Measurements from ENCODE around the gene LMF1.

The LMF1 gene

GRCh38 chr16:995087-995486 lies 24.3 kb upstream of the LMF1 start:
- no peak overlapping the region for H3K9ac ChIP-seq (ENCODE audit: low read length)
- no peaks in the 10 kb centered on the region for H3K79me2 ChIP-seq (ENCODE audit: insufficient read depth, low read length)
- H2AFZ ChIP-seq (ENCODE audit: low read depth, low read length, severe bottlenecking) = no peak overlapping the region
- no peaks in the 10 kb centered on the region for H3K9me2 ChIP-seq (replicated peaks; ENCODE audit: insufficient read depth, low read length)
- no peaks in the 10 kb centered on the region for H3K36me3 ChIP-seq (ENCODE audit: low read length)
- no peaks in the 10 kb centered on the region for H3K9me3 ChIP-seq (ENCODE audit: insufficient read depth, low read length)
- no peaks in the 10 kb centered on the region for H4K20me1 ChIP-seq (ENCODE audit: low read depth, low read length)
- H3K4me2 ChIP-seq (ENCODE audit: low read depth, low read length, poor library complexity, severe bottlenecking) = no peak overlapping the region
- H3F3A ChIP-seq (ENCODE audit: insufficient read depth) = no peaks in the 10 kb centered on the region
- H3K27ac ChIP-seq (ENCODE audit: low read depth, low read length) = no peak overlapping the region
- TF ChIP-seq EZH2phosphoT487 (conservative IDR thresholded peaks at IDR 0.05; ENCODE audit: low read length) = no peak
- no peak for TF ChIP-seq CTCF (IDR thresholded peaks at IDR 0.05; ENCODE audit: insufficient read depth, low read length, poor library complexity, severe bottlenecking)
- no peak overlapping the region for H3K4me3 ChIP-seq (ENCODE audit: insufficient read depth, low read length, poor library complexity, severe bottlenecking)
- H3K27me3 ChIP-seq (ENCODE audit: low read length) = no peaks in the 10 kb centered on the region

GRCh38 chr16:993731-994130 lies 22.9 kb upstream of the LMF1 start:
- Histone ChIP-seq H4K20me1 (ENCODE audit: low read depth, low read length) (no peaks in the 10 kb centered on the region), H3F3A (ENCODE audit: insufficient read depth) (no peaks in the 10 kb centered on the region), H3K27me3 (ENCODE audit: low read length) (no peaks in the 10 kb centered on the region), H3K4me2 (ENCODE audit: low read depth, low read length, poor library complexity, severe bottlenecking) (no peak overlapping the region), H3K4me3 (ENCODE audit: insufficient read depth, low read length, poor library complexity, severe bottlenecking) (no peak overlapping the region), H3K27ac (ENCODE audit: low read depth, low read length) (no peak overlapping the region), H3K9me3 (ENCODE audit: insufficient read depth, low read length) (no peaks in the 10 kb centered on the region), H3K36me3 (ENCODE audit: low read length) (no peaks in the 10 kb centered on the region), H3K9me2 (replicated peaks; ENCODE audit: insufficient read depth, low read length) (no peaks in the 10 kb centered on the region), H3K9ac (ENCODE audit: low read length) (no peak overlapping the region), H3K79me2 (ENCODE audit: insufficient read depth, low read length) (no peaks in the 10 kb centered on the region), H2AFZ (ENCODE audit: low read depth, low read length, severe bottlenecking) (no peak overlapping the region)
- no peak for TF ChIP-seq CTCF (IDR thresholded peaks at IDR 0.05; ENCODE audit: insufficient read depth, low read length, poor library complexity, severe bottlenecking)

- no peak for TF ChIP-seq EZH2phosphoT487 (conservative IDR thresholded peaks at IDR 0.05; ENCODE audit: low read length)
- TF ChIP-seq CTCF (IDR thresholded peaks at IDR 0.05; ENCODE audit: insufficient read depth, low read length, poor library complexity, severe bottlenecking) = no peak
- Histone ChIP-seq H3K36me3 (ENCODE audit: low read length) (no peaks in the 10 kb centered on the region), H4K20me1 (ENCODE audit: low read depth, low read length) (no peaks in the 10 kb centered on the region), H3K27me3 (ENCODE audit: low read length) (no peaks in the 10 kb centered on the region), H3K9ac (ENCODE audit: low read length) (no peak overlapping the region), H3K4me3 (ENCODE audit: insufficient read depth, low read length, poor library complexity, severe bottlenecking) (no peak overlapping the region), H3F3A (ENCODE audit: insufficient read depth) (no peaks in the 10 kb centered on the region), H3K9me2 (replicated peaks; ENCODE audit: insufficient read depth, low read length) (no peaks in the 10 kb centered on the region), H2AFZ (ENCODE audit: low read depth, low read length, severe bottlenecking) (no peak overlapping the region), H3K9me3 (ENCODE audit: insufficient read depth, low read length) (no peaks in the 10 kb centered on the region), H3K27ac (ENCODE audit: low read depth, low read length) (no peak overlapping the region), H3K79me2 (ENCODE audit: insufficient read depth, low read length) (no peaks in the 10 kb centered on the region), H3K4me2 (ENCODE audit: low read depth, low read length, poor library complexity, severe bottlenecking) (no peak overlapping the region)
These were observed 21.0 kb upstream of the LMF1 start for GRCh38 chr16:991773-992172.

GRCh38 chr16:991345-991744 lies 20.6 kb upstream of the LMF1 start:
- no peak overlapping the region for H3K4me2 ChIP-seq (ENCODE audit: low read depth, low read length, poor library complexity, severe bottlenecking)
- no peaks in the 10 kb centered on the region for H4K20me1 ChIP-seq (ENCODE audit: low read depth, low read length)
- H3F3A ChIP-seq (ENCODE audit: insufficient read depth) = no peaks in the 10 kb centered on the region
- H3K9ac ChIP-seq (ENCODE audit: low read length) = no peak overlapping the region
- H3K36me3 ChIP-seq (ENCODE audit: low read length) = no peaks in the 10 kb centered on the region
- H3K27me3 ChIP-seq (ENCODE audit: low read length) = no peaks in the 10 kb centered on the region
- no peak for TF ChIP-seq CTCF (IDR thresholded peaks at IDR 0.05; ENCODE audit: insufficient read depth, low read length, poor library complexity, severe bottlenecking)
- TF ChIP-seq EZH2phosphoT487 (conservative IDR thresholded peaks at IDR 0.05; ENCODE audit: low read length) = no peak
- H3K9me2 ChIP-seq (replicated peaks; ENCODE audit: insufficient read depth, low read length) = no peaks in the 10 kb centered on the region
- no peak overlapping the region for H3K4me3 ChIP-seq (ENCODE audit: insufficient read depth, low read length, poor library complexity, severe bottlenecking)
- no peak overlapping the region for H3K27ac ChIP-seq (ENCODE audit: low read depth, low read length)
- H2AFZ ChIP-seq (ENCODE audit: low read depth, low read length, severe bottlenecking) = no peak overlapping the region
- H3K79me2 ChIP-seq (ENCODE audit: insufficient read depth, low read length) = no peaks in the 10 kb centered on the region
- H3K9me3 ChIP-seq (ENCODE audit: insufficient read depth, low read length) = no peaks in the 10 kb centered on the region

Data from SU-DHL-6 (cell line).